Measurements from ENCODE around the gene RHOV.

RHOV gene

GRCh38 chr15:40852529-40852928 is 21.5 kb downstream of the RHOV start:
- H3K9me3 Mint-ChIP-seq: no peaks in the 10 kb centered on the region
- no peaks in the 10 kb centered on the region for H3K27me3 Mint-ChIP-seq
- no peak overlapping the region for H3K4me3 Mint-ChIP-seq
- H3K36me3 Mint-ChIP-seq: peaks cover 10 to 15% of the 10 kb centered on the region in 2 donors
- no peak for ATAC-seq (replicated peaks)
- H3K27ac Mint-ChIP-seq: no peak overlapping the region
- no peak for DNase-seq
- peaks cover 9 to 13% of the 10 kb centered on the region in 2 donors for H3K4me1 Mint-ChIP-seq

- peaks cover 23 to 26% of the 10 kb centered on the region in 2 donors for H3K4me1 Mint-ChIP-seq
- no peak for ATAC-seq (replicated peaks)
- no peaks in the 10 kb centered on the region for H3K9me3 Mint-ChIP-seq
- no peaks in the 10 kb centered on the region for H3K27me3 Mint-ChIP-seq
- DNase-seq: no peak
- H3K27ac Mint-ChIP-seq: no peak overlapping the region
- no peak overlapping the region for H3K4me3 Mint-ChIP-seq
- H3K36me3 Mint-ChIP-seq: peaks cover 5 to 9% of the 10 kb centered on the region in 2 donors
Observed at GRCh38 chr15:40850576-40851112, 23.4 kb downstream of the RHOV start.

GRCh38 chr15:40847223-40847961 is 26.6 kb downstream of the RHOV start:
- peaks cover 27 to 37% of the 10 kb centered on the region in 2 donors for H3K4me1 Mint-ChIP-seq
- H3K4me3 Mint-ChIP-seq: peak overlapping the region; percentile 15 to 51
- no peaks in the 10 kb centered on the region for H3K9me3 Mint-ChIP-seq
- peak; percentile 76 to 78 for ATAC-seq (replicated peaks)
- no peaks in the 10 kb centered on the region for H3K27me3 Mint-ChIP-seq
- H3K27ac Mint-ChIP-seq: peak overlapping the region; percentile 70
- peak; percentile 41 for DNase-seq
- peaks cover 8% of the 10 kb centered on the region in 2 donors for H3K36me3 Mint-ChIP-seq

- Mint-ChIP-seq H3K4me3 (peak overlapping the region; percentile 15 to 51), H3K27ac (peak overlapping the region; percentile 52), H3K36me3 (peaks cover 8% of the 10 kb centered on the region in 2 donors), H3K4me1 (peaks cover 27 to 37% of the 10 kb centered on the region in 2 donors), H3K27me3 (no peaks in the 10 kb centered on the region), H3K9me3 (no peaks in the 10 kb centered on the region)
- ATAC-seq (replicated peaks) (peak; percentile 18 to 22), DNase-seq (no peak)
Observed at GRCh38 chr15:40846841-40847222, 27.2 kb downstream of the RHOV start.

GRCh38 chr15:40845511-40846284 is 28.3 kb downstream of the RHOV start:
- Mint-ChIP-seq H3K36me3 (peaks cover 6 to 8% of the 10 kb centered on the region in 2 donors), H3K4me3 (peak overlapping the region in 1 of 2 donors; percentile 89), H3K4me1 (peaks cover 27 to 37% of the 10 kb centered on the region in 2 donors), H3K9me3 (no peaks in the 10 kb centered on the region), H3K27ac (no peak overlapping the region), H3K27me3 (no peaks in the 10 kb centered on the region)
- ATAC-seq (replicated peaks) (no peak), DNase-seq (no peak)

GRCh38 chr15:40845036-40845435 is 29.0 kb downstream of the RHOV start:
- H3K27ac Mint-ChIP-seq: peak overlapping the region; percentile 89
- peaks cover 2 to 3% of the 10 kb centered on the region in 2 donors for H3K36me3 Mint-ChIP-seq
- H3K4me3 Mint-ChIP-seq: peak overlapping the region; percentile 89 to 91
- ATAC-seq (replicated peaks): no peak
- H3K9me3 Mint-ChIP-seq: no peaks in the 10 kb centered on the region
- no peak for DNase-seq
- peaks cover 27 to 37% of the 10 kb centered on the region in 2 donors for H3K4me1 Mint-ChIP-seq
- no peaks in the 10 kb centered on the region for H3K27me3 Mint-ChIP-seq

GRCh38 chr15:40844696-40845030 is 29.4 kb downstream of the RHOV start:
- Mint-ChIP-seq H3K27me3 (no peaks in the 10 kb centered on the region), H3K9me3 (no peaks in the 10 kb centered on the region), H3K4me1 (peaks cover 27 to 37% of the 10 kb centered on the region in 2 donors), H3K27ac (peak overlapping the region; percentile 89), H3K36me3 (peaks cover 2 to 3% of the 10 kb centered on the region in 2 donors), H3K4me3 (peak overlapping the region; percentile 89 to 91)
- DNase-seq: peak; percentile 38
- ATAC-seq (replicated peaks): peak; percentile 52 to 59

GRCh38 chr15:40843885-40844695 is 29.9 kb downstream of the RHOV start, which contains the start of gene SPINT1:
Gene SPINT1 (plus strand): TSS chr15:40844048. CDS start chr15:40844555, 507 bp downstream.
- Mint-ChIP-seq H3K9me3 (no peaks in the 10 kb centered on the region), H3K27me3 (no peaks in the 10 kb centered on the region), H3K27ac (peak within 1 kb of the TSS; percentile 89), H3K4me3 (peak within 1 kb of the TSS; percentile 89 to 91), H3K4me1 (peaks cover 27 to 37% of the 10 kb centered on the region in 2 donors), H3K36me3 (peaks cover 2 to 3% of the 10 kb centered on the region in 2 donors)
- ATAC-seq (replicated peaks) (peak; percentile 44 to 61), DNase-seq (peak; percentile 39)

- peak overlapping the region; percentile 79 to 89 for H3K4me3 Mint-ChIP-seq
- no peaks in the 10 kb centered on the region for H3K9me3 Mint-ChIP-seq
- H3K36me3 Mint-ChIP-seq: peaks cover 2 to 3% of the 10 kb centered on the region in 2 donors
- DNase-seq: no peak
- H3K4me1 Mint-ChIP-seq: peaks cover 27 to 37% of the 10 kb centered on the region in 2 donors
- ATAC-seq (replicated peaks): no peak
- H3K27me3 Mint-ChIP-seq: no peaks in the 10 kb centered on the region
- peak overlapping the region; percentile 47 for H3K27ac Mint-ChIP-seq
Observed at GRCh38 chr15:40843261-40843884, 30.7 kb downstream of the RHOV start.

- ATAC-seq (replicated peaks): no peak
- H3K36me3 Mint-ChIP-seq: peaks cover 2 to 3% of the 10 kb centered on the region in 2 donors
- H3K27me3 Mint-ChIP-seq: no peaks in the 10 kb centered on the region
- H3K27ac Mint-ChIP-seq: no peak overlapping the region
- H3K9me3 Mint-ChIP-seq: no peaks in the 10 kb centered on the region
- H3K4me1 Mint-ChIP-seq: peaks cover 13 to 22% of the 10 kb centered on the region in 2 donors
- no peak overlapping the region for H3K4me3 Mint-ChIP-seq
- DNase-seq: no peak
Observed at GRCh38 chr15:40841741-40842140, 32.3 kb downstream of the RHOV start.

- no peaks in the 10 kb centered on the region for H3K27me3 Mint-ChIP-seq
- DNase-seq: no peak
- ATAC-seq (replicated peaks): no peak
- no peaks in the 10 kb centered on the region for H3K9me3 Mint-ChIP-seq
- H3K36me3 Mint-ChIP-seq: no peaks in the 10 kb centered on the region
- H3K4me1 Mint-ChIP-seq: no peaks in the 10 kb centered on the region
- no peak overlapping the region for H3K4me3 Mint-ChIP-seq
- H3K27ac Mint-ChIP-seq: no peak overlapping the region
Observed at GRCh38 chr15:40838756-40839155, 35.3 kb downstream of the RHOV start.

GRCh38 chr15:40836020-40836419 is 38.0 kb downstream of the RHOV start:
- Mint-ChIP-seq H3K36me3 (peaks cover 0 to 3% of the 10 kb centered on the region in 2 donors), H3K27ac (no peak overlapping the region), H3K27me3 (no peaks in the 10 kb centered on the region), H3K4me1 (no peaks in the 10 kb centered on the region), H3K9me3 (peaks cover 0 to 2% of the 10 kb centered on the region in 2 donors), H3K4me3 (no peak overlapping the region)
- ATAC-seq (replicated peaks) (no peak), DNase-seq (no peak)

GRCh38 chr15:40832903-40833302 is 41.1 kb downstream of the RHOV start:
- H3K27me3 Mint-ChIP-seq: no peaks in the 10 kb centered on the region
- peaks cover 0 to 3% of the 10 kb centered on the region in 2 donors for H3K36me3 Mint-ChIP-seq
- ATAC-seq (replicated peaks) (no peak), DNase-seq (no peak)
- no peak overlapping the region for H3K4me3 Mint-ChIP-seq
- H3K9me3 Mint-ChIP-seq: peaks cover 0 to 2% of the 10 kb centered on the region in 2 donors
- no peaks in the 10 kb centered on the region for H3K4me1 Mint-ChIP-seq
- no peak overlapping the region for H3K27ac Mint-ChIP-seq

All from stimulated activated naive B cell treated with anti-CD40 and anti-IgM and Interleukin-4, amounts not matched to agents 10 μg/mL and 1 μg/mL and 100 μg/mL, for 72 hours (primary cell).